K562 (cell line): ENCODE data around the gene RAP1A. TPM values are rescaled to one million over a fixed set of nuclear protein-coding genes. Genes with fewer than 3 reads are reported as not detected.
A peak's percentile ranks its signal among the peaks of the same experiment; 100 is the strongest.

Experiments
- CREB1 ChIP-seq, 2 experiments: sonication (generic) in 1 of 2; formaldehyde crosslinking in 1 of 2; IDR thresholded peaks; 2 replicates each; pipeline versions ENCODE4 v1.6.1 to v1.8.0; 2012 to 2022; ENCODE audit warnings: inconsistent platforms in 1 of 2, mild to moderate bottlenecking in 1 of 2, missing genetic modification reagents in 1 of 2, moderate library complexity in 1 of 2
- EP400 ChIP-seq: fragments of 450-650 bp; IDR thresholded peaks from 2 replicates; pipeline ENCODE4 v1.6.1; 2017; ENCODE audit warnings: antibody characterized with exemption, mild to moderate bottlenecking, moderate library complexity
- ETV5 ChIP-seq: sonication (generic); formaldehyde crosslinking; IDR thresholded peaks from 2 replicates; pipeline ENCODE4 v1.4.0; 2020; ENCODE audit warnings: low read depth, mild to moderate bottlenecking, missing genetic modification reagents
- FOSL1 ChIP-seq: fragments of 200-800 bp; sonication (Bioruptor generic); conservative IDR thresholded peaks from 2 replicates; pipeline ENCODE4 v1.6.1; 2016; ENCODE audit warnings: missing genetic modification characterization, missing compliant biosample characterization
- NELFE ChIP-seq: IDR thresholded peaks from 2 replicates; pipeline ENCODE4 v1.6.1; 2011; ENCODE audit warnings: mild to moderate bottlenecking; ENCODE audit not compliant: insufficient read depth, insufficient read length
- SMARCE1 ChIP-seq: fragments of 450-650 bp; IDR thresholded peaks from 2 replicates; pipeline ENCODE4 v1.7.1; 2016; ENCODE audit warnings: mild to moderate bottlenecking
- ZNF408 ChIP-seq: fragments of 250-450 bp; sonication (Bioruptor Pico); IDR thresholded peaks from 2 replicates; pipeline ENCODE4 v1.4.0; 2020; ENCODE audit warnings: low read depth, mild to moderate bottlenecking, moderate library complexity
- polyA plus RNA-seq, 8 experiments: library from polyadenylated mRNA; depleted of rRNA in 4 of 8; stranded (reverse) in 5 of 8; unstranded in 3 of 8; fragments of >200 nt; fragmentation: Nextera tagmentation in 2 of 8; fragmentation: Illumina TruSeq in 1 of 8; extraction: Ambion mirVana in 2 of 8; extraction: Trizol in 1 of 8; gene quantifications; 2 replicates each; pipeline versions ENCODE4 v1.2.1 to v1.2.3, GENCODE V29; 2011 to 2014; ENCODE audit warnings: inconsistent platforms in 1 of 8, missing spikeins in 1 of 8
- total RNA-seq, 7 experiments: library from RNA; depleted of rRNA in 6 of 7; stranded (reverse); fragments of >200 nt in 6 of 7; fragmentation: Illumina TruSeq in 2 of 7; extraction: Trizol in 2 of 7; gene quantifications; 2 replicates each; pipeline versions ENCODE4 v1.2.1 to v1.2.3, GENCODE V29; 2011 to 2021; ENCODE audit warnings: low replicate concordance in 1 of 7
- TF ChIP-seq, protein P1 (sequence below), 2 experiments: fragments of 450-650 bp; formaldehyde crosslinking in 1 of 2; IDR thresholded peaks; 2 replicates each; pipeline versions ENCODE4 v1.4.0 to v1.6.1; 2014 to 2020; ENCODE audit warnings: mild to moderate bottlenecking in 2 of 2, borderline replicate concordance in 1 of 2, low read depth in 1 of 2
- TF ChIP-seq, protein P2 (sequence below): fragments of 450-650 bp; formaldehyde crosslinking; IDR thresholded peaks from 2 replicates; pipeline ENCODE4 v1.4.0; 2020; ENCODE audit warnings: mild to moderate bottlenecking, moderate library complexity
- TF ChIP-seq, protein P3 (sequence below): sonication (generic); formaldehyde crosslinking; IDR thresholded peaks from 2 replicates; pipeline ENCODE4 v1.8.1; 2023; ENCODE audit warnings: mild to moderate bottlenecking, missing genetic modification reagents
- TF ChIP-seq, protein P4 (sequence below): sonication (generic); formaldehyde crosslinking; IDR thresholded peaks from 2 replicates; pipeline ENCODE4 v1.9.0; 2022; ENCODE audit warnings: mild to moderate bottlenecking, missing genetic modification reagents
- TF ChIP-seq, protein P5 (sequence below): sonication (generic); formaldehyde crosslinking; IDR thresholded peaks from 2 replicates; pipeline ENCODE4 v1.8.0; 2022; ENCODE audit warnings: missing genetic modification reagents, mild to moderate bottlenecking, moderate library complexity, borderline replicate concordance

Gene RAP1A
- total and polyA plus RNA-seq, 9 of the 15 experiments (the other 6 are each of a cell fraction or from before 2014, with no cell fraction given) = 13.4 to 86.2 (median 32.5) TPM

DNA sequence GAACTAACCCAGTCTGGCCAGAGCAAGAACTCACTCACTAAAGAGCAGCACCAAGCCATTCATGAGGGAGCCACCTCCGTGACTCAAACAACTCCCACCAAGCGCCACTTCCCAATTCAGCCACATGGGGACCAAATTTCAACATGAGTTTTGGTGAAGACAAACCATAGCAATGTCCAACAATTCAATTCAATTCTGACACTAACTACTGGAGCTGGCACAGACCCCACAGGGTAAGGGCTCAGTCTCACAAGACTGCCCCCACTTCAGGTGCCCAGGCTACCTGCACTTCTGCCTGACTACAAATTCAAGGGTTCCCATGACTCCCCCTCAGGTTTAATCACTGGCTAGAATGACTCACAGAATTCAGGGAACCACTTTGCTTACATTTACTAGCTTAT lies 48.8 kb upstream of the RAP1A start (continued):
- TF ChIP-seq, protein P1, sequence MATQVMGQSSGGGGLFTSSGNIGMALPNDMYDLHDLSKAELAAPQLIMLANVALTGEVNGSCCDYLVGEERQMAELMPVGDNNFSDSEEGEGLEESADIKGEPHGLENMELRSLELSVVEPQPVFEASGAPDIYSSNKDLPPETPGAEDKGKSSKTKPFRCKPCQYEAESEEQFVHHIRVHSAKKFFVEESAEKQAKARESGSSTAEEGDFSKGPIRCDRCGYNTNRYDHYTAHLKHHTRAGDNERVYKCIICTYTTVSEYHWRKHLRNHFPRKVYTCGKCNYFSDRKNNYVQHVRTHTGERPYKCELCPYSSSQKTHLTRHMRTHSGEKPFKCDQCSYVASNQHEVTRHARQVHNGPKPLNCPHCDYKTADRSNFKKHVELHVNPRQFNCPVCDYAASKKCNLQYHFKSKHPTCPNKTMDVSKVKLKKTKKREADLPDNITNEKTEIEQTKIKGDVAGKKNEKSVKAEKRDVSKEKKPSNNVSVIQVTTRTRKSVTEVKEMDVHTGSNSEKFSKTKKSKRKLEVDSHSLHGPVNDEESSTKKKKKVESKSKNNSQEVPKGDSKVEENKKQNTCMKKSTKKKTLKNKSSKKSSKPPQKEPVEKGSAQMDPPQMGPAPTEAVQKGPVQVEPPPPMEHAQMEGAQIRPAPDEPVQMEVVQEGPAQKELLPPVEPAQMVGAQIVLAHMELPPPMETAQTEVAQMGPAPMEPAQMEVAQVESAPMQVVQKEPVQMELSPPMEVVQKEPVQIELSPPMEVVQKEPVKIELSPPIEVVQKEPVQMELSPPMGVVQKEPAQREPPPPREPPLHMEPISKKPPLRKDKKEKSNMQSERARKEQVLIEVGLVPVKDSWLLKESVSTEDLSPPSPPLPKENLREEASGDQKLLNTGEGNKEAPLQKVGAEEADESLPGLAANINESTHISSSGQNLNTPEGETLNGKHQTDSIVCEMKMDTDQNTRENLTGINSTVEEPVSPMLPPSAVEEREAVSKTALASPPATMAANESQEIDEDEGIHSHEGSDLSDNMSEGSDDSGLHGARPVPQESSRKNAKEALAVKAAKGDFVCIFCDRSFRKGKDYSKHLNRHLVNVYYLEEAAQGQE (IDR thresholded peaks at IDR 0.05; ENCODE audit: borderline replicate concordance) = peak; percentile 22; the same call in 1 of the 2 replicates
- TF ChIP-seq, protein P1 (CRISPR knock-in tag; IDR thresholded peaks at IDR 0.05; ENCODE audit: low read depth) = no peak
- TF ChIP-seq FOSL1 (tag) = peak; percentile 72
- no peak for TF ChIP-seq NELFE
- TF ChIP-seq, protein P2, sequence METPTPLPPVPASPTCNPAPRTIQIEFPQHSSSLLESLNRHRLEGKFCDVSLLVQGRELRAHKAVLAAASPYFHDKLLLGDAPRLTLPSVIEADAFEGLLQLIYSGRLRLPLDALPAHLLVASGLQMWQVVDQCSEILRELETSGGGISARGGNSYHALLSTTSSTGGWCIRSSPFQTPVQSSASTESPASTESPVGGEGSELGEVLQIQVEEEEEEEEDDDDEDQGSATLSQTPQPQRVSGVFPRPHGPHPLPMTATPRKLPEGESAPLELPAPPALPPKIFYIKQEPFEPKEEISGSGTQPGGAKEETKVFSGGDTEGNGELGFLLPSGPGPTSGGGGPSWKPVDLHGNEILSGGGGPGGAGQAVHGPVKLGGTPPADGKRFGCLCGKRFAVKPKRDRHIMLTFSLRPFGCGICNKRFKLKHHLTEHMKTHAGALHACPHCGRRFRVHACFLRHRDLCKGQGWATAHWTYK (CRISPR knock-in tag) = no peak
- TF ChIP-seq, protein P3, sequence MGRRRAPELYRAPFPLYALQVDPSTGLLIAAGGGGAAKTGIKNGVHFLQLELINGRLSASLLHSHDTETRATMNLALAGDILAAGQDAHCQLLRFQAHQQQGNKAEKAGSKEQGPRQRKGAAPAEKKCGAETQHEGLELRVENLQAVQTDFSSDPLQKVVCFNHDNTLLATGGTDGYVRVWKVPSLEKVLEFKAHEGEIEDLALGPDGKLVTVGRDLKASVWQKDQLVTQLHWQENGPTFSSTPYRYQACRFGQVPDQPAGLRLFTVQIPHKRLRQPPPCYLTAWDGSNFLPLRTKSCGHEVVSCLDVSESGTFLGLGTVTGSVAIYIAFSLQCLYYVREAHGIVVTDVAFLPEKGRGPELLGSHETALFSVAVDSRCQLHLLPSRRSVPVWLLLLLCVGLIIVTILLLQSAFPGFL (CRISPR knock-in tag) = no peak
- TF ChIP-seq CREB1 (IDR thresholded peaks at IDR 0.05) = no peak
- TF ChIP-seq CREB1 (CRISPR knock-in tag; IDR thresholded peaks at IDR 0.05) = no peak
- TF ChIP-seq, protein P4, sequence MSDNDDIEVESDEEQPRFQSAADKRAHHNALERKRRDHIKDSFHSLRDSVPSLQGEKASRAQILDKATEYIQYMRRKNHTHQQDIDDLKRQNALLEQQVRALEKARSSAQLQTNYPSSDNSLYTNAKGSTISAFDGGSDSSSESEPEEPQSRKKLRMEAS (CRISPR knock-in tag) = 0 out of 2 replicates have a peak, but pooled peaks have one; percentile 17
- TF ChIP-seq ZNF408 (CRISPR knock-in tag) = no peak
- no peak for TF ChIP-seq ETV5 (CRISPR knock-in tag)
- TF ChIP-seq, protein P5, sequence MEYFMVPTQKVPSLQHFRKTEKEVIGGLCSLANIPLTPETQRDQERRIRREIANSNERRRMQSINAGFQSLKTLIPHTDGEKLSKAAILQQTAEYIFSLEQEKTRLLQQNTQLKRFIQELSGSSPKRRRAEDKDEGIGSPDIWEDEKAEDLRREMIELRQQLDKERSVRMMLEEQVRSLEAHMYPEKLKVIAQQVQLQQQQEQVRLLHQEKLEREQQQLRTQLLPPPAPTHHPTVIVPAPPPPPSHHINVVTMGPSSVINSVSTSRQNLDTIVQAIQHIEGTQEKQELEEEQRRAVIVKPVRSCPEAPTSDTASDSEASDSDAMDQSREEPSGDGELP = no peak
- peak; percentile 57 for TF ChIP-seq SMARCE1
- no peak for TF ChIP-seq EP400
